Naive thymus-derived CD8-positive, alpha-beta T cell (primary cell): ENCODE results near the gene USP15. TPM values are rescaled to one million over a fixed set of nuclear protein-coding genes. Genes with fewer than 3 reads are reported as not detected.
"Not testable (repeated sequence)": the region's sequence is repeated elsewhere in the genome, so short reads cannot be mapped to it uniquely, and the experiment has no call there.

Source experiments
- ATAC-seq, 2 donors: fragments of 150-1000 bp; cut with Tn5 transposase in 1 of 2; sonication (Bioruptor Pico), chemical (Tn5 transposase) in 1 of 2; 1 replicate in 1 of 2; 2 replicates in 1 of 2; pipeline ENCODE4 v1.10.0; 2021; ENCODE audit warnings: mild to moderate bottlenecking in 2 of 2, moderate library complexity in 2 of 2
- POLR2A ChIA-PET: fragments of 350-600 bp; sonication (Branson Sonifier 250); formaldehyde crosslinking; loops from one replicate; lab custom pipeline; 2021; ENCODE audit warnings: antibody characterized with exemption; lab: Charles Lee
- DNase-seq, 10 donors: peaks; one replicate each; pipeline versions ENCODE4 v3.0.0 to v3.0.0-alpha.2; 2020 to 2022
- H3K27ac Mint-ChIP-seq, 10 donors: one replicate each; pipeline ENCODE4 v1.8.0; 2020 to 2022; ENCODE audit warnings: mild to moderate bottlenecking in 10 of 10, mixed read lengths in 10 of 10, moderate library complexity in 4 of 10, inconsistent platforms in 1 of 10
- H3K27me3 Mint-ChIP-seq, 5 donors: one replicate each; pipeline ENCODE4 v1.8.0; 2021 to 2022; ENCODE audit warnings: mixed read lengths in 5 of 5
- H3K36me3 Mint-ChIP-seq, 3 donors: one replicate each; pipeline ENCODE4 v1.8.0; 2020 to 2022; ENCODE audit warnings: mixed read lengths in 3 of 3, mild to moderate bottlenecking in 2 of 3, inconsistent platforms in 1 of 3
- H3K4me1 Mint-ChIP-seq, 4 donors: one replicate each; pipeline ENCODE4 v1.8.0; 2021 to 2022; ENCODE audit warnings: mixed read lengths in 4 of 4
- H3K4me3 Mint-ChIP-seq, 10 donors: one replicate each; pipeline ENCODE4 v1.8.0; 2020 to 2022; ENCODE audit warnings: mild to moderate bottlenecking in 10 of 10, mixed read lengths in 10 of 10, moderate library complexity in 6 of 10, inconsistent platforms in 1 of 10
- H3K9me3 Mint-ChIP-seq, 9 donors: one replicate each; pipeline ENCODE4 v1.8.0; 2020 to 2022; ENCODE audit warnings: mixed read lengths in 9 of 9, mild to moderate bottlenecking in 3 of 9, inconsistent platforms in 1 of 9, moderate library complexity in 1 of 9
- polyA plus RNA-seq, 3 donors: library from polyadenylated mRNA; unstranded; fragments of 300-500 nt; fragmentation: Illumina TruSeq; gene quantifications; one replicate each; pipeline ENCODE4 v1.2.3, GENCODE V29; 2021
- total RNA-seq, 8 experiments: library from RNA in 2 of 8; stranded (reverse) in 2 of 8; gene quantifications; one replicate each; pipeline ENCODE4 v1.2.3 and lab custom pipeline; 2021 to 2026

The USP15 gene
- total and polyA plus RNA-seq, 5 experiments from 2014 or later: 49.1 to 164 (median 57.0) TPM

GRCh38 chr12:62335057-62335456 is 74.9 kb downstream of the USP15 start:
- peaks cover 13 to 70% (median 49%) of the 10 kb centered on the region in 3 donors for H3K36me3 Mint-ChIP-seq
- H3K4me1 Mint-ChIP-seq: peaks cover 9 to 70% (median 53%) of the 10 kb centered on the region in 4 donors
- H3K27me3 Mint-ChIP-seq: no peaks in the 10 kb centered on the region
- H3K9me3 Mint-ChIP-seq: peaks cover 0 to 20% (median 6%) of the 10 kb centered on the region in 9 donors
- no peak overlapping the region for H3K4me3 Mint-ChIP-seq
- peak overlapping the region in 6 of 10 donors; percentile 0 to 84 (median 64) for H3K27ac Mint-ChIP-seq
- ATAC-seq (no peak), DNase-seq (no peak)
- POLR2A ChIA-PET: no interaction called here

- Mint-ChIP-seq H3K9me3 (peaks cover 0 to 21% (median 6%) of the 10 kb centered on the region in 9 donors), H3K27ac (peak overlapping the region in 6 of 10 donors; percentile 14 to 84 (median 73)), H3K36me3 (peaks cover 18 to 70% (median 55%) of the 10 kb centered on the region in 3 donors), H3K27me3 (no peaks in the 10 kb centered on the region), H3K4me1 (peaks cover 16 to 73% (median 58%) of the 10 kb centered on the region in 4 donors), H3K4me3 (no peak overlapping the region)
- DNase-seq (no peak), ATAC-seq (no peak)
- POLR2A ChIA-PET: no interaction called here
These were observed 75.6 kb downstream of the USP15 start for GRCh38 chr12:62335796-62336195.

GRCh38 chr12:62337643-62338042 is 77.4 kb downstream of the USP15 start:
- Mint-ChIP-seq H3K9me3 (peaks cover 0 to 21% (median 5%) of the 10 kb centered on the region in 9 donors), H3K36me3 (peaks cover 16 to 72% (median 64%) of the 10 kb centered on the region in 3 donors), H3K4me3 (peak overlapping the region in 1 of 10 donors; percentile 37), H3K4me1 (peaks cover 27 to 72% (median 70%) of the 10 kb centered on the region in 4 donors)
- H3K27ac Mint-ChIP-seq, H3K27me3 Mint-ChIP-seq, ATAC-seq, POLR2A ChIA-PET, DNase-seq: not testable (repeated sequence)

GRCh38 chr12:62342614-62343303 is 82.6 kb downstream of the USP15 start:
- Mint-ChIP-seq H3K36me3 (peaks cover 26 to 75% (median 72%) of the 10 kb centered on the region in 3 donors), H3K4me1 (peaks cover 31 to 72% (median 65%) of the 10 kb centered on the region in 4 donors), H3K4me3 (peak overlapping the region in 1 of 10 donors; percentile 14), H3K9me3 (peaks cover 0 to 23% (median 11%) of the 10 kb centered on the region in 9 donors)
- DNase-seq, POLR2A ChIA-PET, H3K27me3 Mint-ChIP-seq, H3K27ac Mint-ChIP-seq, ATAC-seq: not testable (repeated sequence)

GRCh38 chr12:62343304-62344120 is 83.3 kb downstream of the USP15 start:
- peak overlapping the region in 5 of 10 donors; percentile 8 to 74 (median 58) for H3K27ac Mint-ChIP-seq
- POLR2A ChIA-PET: not testable (repeated sequence)

GRCh38 chr12:62344731-62345556 is 84.7 kb downstream of the USP15 start:
- Mint-ChIP-seq H3K4me1 (peaks cover 29 to 53% (median 45%) of the 10 kb centered on the region in 4 donors), H3K9me3 (peaks cover 0 to 15% (median 6%) of the 10 kb centered on the region in 9 donors), H3K36me3 (peaks cover 23 to 68% (median 55%) of the 10 kb centered on the region in 3 donors), H3K27ac (peak overlapping the region in 4 of 10 donors; percentile 16 to 72 (median 42))
- H3K4me3 Mint-ChIP-seq, ATAC-seq, POLR2A ChIA-PET, H3K27me3 Mint-ChIP-seq, DNase-seq: not testable (repeated sequence)

More at GRCh38 chr12:62343304-62344120, 83.3 kb downstream of the USP15 start:
- not testable (repeated sequence) for ATAC-seq, DNase-seq, H3K27me3 Mint-ChIP-seq
- peak overlapping the region in 1 of 10 donors; percentile 6 for H3K4me3 Mint-ChIP-seq
- peaks cover 0 to 19% (median 9%) of the 10 kb centered on the region in 9 donors for H3K9me3 Mint-ChIP-seq
- H3K36me3 Mint-ChIP-seq: peaks cover 23 to 67% (median 64%) of the 10 kb centered on the region in 3 donors
- H3K4me1 Mint-ChIP-seq: peaks cover 31 to 64% (median 58%) of the 10 kb centered on the region in 4 donors

GRCh38 chr12:62345667-62346066 is 85.5 kb downstream of the USP15 start:
- H3K27ac Mint-ChIP-seq: peak overlapping the region in 6 of 10 donors; percentile 7 to 72 (median 35)

GRCh38 chr12:62346817-62347216 is 86.6 kb downstream of the USP15 start:
- no peaks in the 10 kb centered on the region for H3K27me3 Mint-ChIP-seq
- peak overlapping the region in 2 of 10 donors; percentile 59 to 65 for H3K27ac Mint-ChIP-seq
- H3K9me3 Mint-ChIP-seq: peaks cover 0 to 13% (median 6%) of the 10 kb centered on the region in 9 donors
- POLR2A ChIA-PET: no interaction called here
- H3K4me1 Mint-ChIP-seq: peaks cover 13 to 36% (median 33%) of the 10 kb centered on the region in 4 donors
- no peak overlapping the region for H3K4me3 Mint-ChIP-seq
- DNase-seq (no peak), ATAC-seq (no peak)
- peaks cover 18 to 57% (median 49%) of the 10 kb centered on the region in 3 donors for H3K36me3 Mint-ChIP-seq

More at GRCh38 chr12:62345667-62346066, 85.5 kb downstream of the USP15 start:
- Mint-ChIP-seq H3K9me3 (peaks cover 0 to 13% (median 6%) of the 10 kb centered on the region in 9 donors), H3K4me3 (peak overlapping the region in 1 of 10 donors; percentile 16), H3K36me3 (peaks cover 18 to 66% (median 48%) of the 10 kb centered on the region in 3 donors), H3K27me3 (no peaks in the 10 kb centered on the region), H3K4me1 (peaks cover 21 to 46% (median 42%) of the 10 kb centered on the region in 4 donors)
- POLR2A ChIA-PET: no interaction called here
- DNase-seq (no peak), ATAC-seq (no peak)

GRCh38 chr12:62347922-62348650 is 87.9 kb downstream of the USP15 start:
- Mint-ChIP-seq H3K36me3 (peaks cover 18 to 47% (median 36%) of the 10 kb centered on the region in 3 donors), H3K4me1 (peaks cover 10 to 31% (median 28%) of the 10 kb centered on the region in 4 donors), H3K4me3 (no peak overlapping the region), H3K27me3 (no peaks in the 10 kb centered on the region), H3K9me3 (peaks cover 0 to 13% (median 6%) of the 10 kb centered on the region in 9 donors), H3K27ac (peak overlapping the region in 1 of 10 donors; percentile 66)
- POLR2A ChIA-PET: no interaction called here
- ATAC-seq (no peak), DNase-seq (no peak)

- H3K27ac Mint-ChIP-seq: peak overlapping the region in 6 of 10 donors; percentile 3 to 68 (median 50)
- H3K36me3 Mint-ChIP-seq: peaks cover 2 to 36% (median 19%) of the 10 kb centered on the region in 3 donors
- H3K27me3 Mint-ChIP-seq: no peaks in the 10 kb centered on the region
- peaks cover 5 to 30% (median 20%) of the 10 kb centered on the region in 4 donors for H3K4me1 Mint-ChIP-seq
- H3K4me3 Mint-ChIP-seq: no peak overlapping the region
- ATAC-seq (no peak), DNase-seq (no peak)
- peaks cover 0 to 3% (median under 1%) of the 10 kb centered on the region in 9 donors for H3K9me3 Mint-ChIP-seq
- POLR2A ChIA-PET: no interaction called here
These were observed 90.3 kb downstream of the USP15 start for GRCh38 chr12:62350554-62350953.

GRCh38 chr12:62351326-62351725 is 91.1 kb downstream of the USP15 start:
- peaks cover 0 to 39% (median 21%) of the 10 kb centered on the region in 3 donors for H3K36me3 Mint-ChIP-seq
- DNase-seq (no peak), ATAC-seq (no peak)
- H3K9me3 Mint-ChIP-seq: no peaks in the 10 kb centered on the region
- POLR2A ChIA-PET: no interaction called here
- no peaks in the 10 kb centered on the region for H3K27me3 Mint-ChIP-seq
- no peak overlapping the region for H3K4me3 Mint-ChIP-seq
- H3K4me1 Mint-ChIP-seq: peaks cover 5 to 30% (median 17%) of the 10 kb centered on the region in 4 donors
- H3K27ac Mint-ChIP-seq: no peak overlapping the region
